H1 (cell line): Measurements from ENCODE around the gene TAS1R3.

Experiments used
- BRCA1 ChIP-seq: IDR thresholded peaks from 2 replicates; pipeline ENCODE4 v1.6.1; 2012; ENCODE audit warnings: low read depth, low read length, improper control_type of control experiment
- CHD2 ChIP-seq: IDR thresholded peaks from 2 replicates; pipeline ENCODE4 v1.6.1; 2012; ENCODE audit warnings: low read length, improper control_type of control experiment
- CTBP2 ChIP-seq: IDR thresholded peaks from 2 replicates; pipeline ENCODE4 v1.7.0; 2011; ENCODE audit warnings: borderline replicate concordance, mild to moderate bottlenecking, moderate library complexity, mixed read lengths, low read length; ENCODE audit not compliant: insufficient read depth, insufficient read length
- CTCF ChIP-seq, 3 experiments: IDR thresholded peaks; 1 replicate in 2 of 3; 2 replicates in 1 of 3; pipeline versions ENCODE4 v1.5.1 to v1.6.1; 2011; ENCODE audit warnings: low read length in 3 of 3, mild to moderate bottlenecking in 3 of 3, inconsistent platforms in 2 of 3, low read depth in 1 of 3, moderate library complexity in 1 of 3; ENCODE audit not compliant: insufficient read depth in 1 of 3; ENCODE audit errors: control extremely low read depth in 1 of 3
- EZH2 ChIP-seq: fragments of 200-600 bp; sonication (generic); IDR thresholded peaks from 2 replicates; pipeline ENCODE4 v1.7.1; 2012; ENCODE audit warnings: low read depth, mild to moderate bottlenecking, moderate library complexity, low read length, inconsistent platforms; ENCODE audit not compliant: severe bottlenecking
- GABPA ChIP-seq: IDR thresholded peaks from 2 replicates; pipeline ENCODE4 v1.6.1; 2011; ENCODE audit warnings: mild to moderate bottlenecking, low read length, moderate library complexity, borderline replicate concordance; ENCODE audit not compliant: insufficient read depth
- JUND ChIP-seq: IDR thresholded peaks from 2 replicates; pipeline ENCODE4 v1.6.1; 2011; ENCODE audit warnings: mild to moderate bottlenecking, improper control_type of control experiment, low read length
- KDM4A ChIP-seq: IDR thresholded peaks from one replicate; pipeline ENCODE4 v1.7.1; 2012; ENCODE audit warnings: low read depth, mild to moderate bottlenecking, moderate library complexity, low read length, inconsistent platforms; ENCODE audit not compliant: severe bottlenecking
- MAFK ChIP-seq: IDR thresholded peaks from 2 replicates; pipeline ENCODE4 v1.6.1; 2012; ENCODE audit warnings: low read depth, mild to moderate bottlenecking, improper control_type of control experiment, low read length
- POLR2A ChIP-seq, 2 experiments: IDR thresholded peaks; 1 replicate in 1 of 2; 2 replicates in 1 of 2; pipeline ENCODE4 v1.6.1; 2011; ENCODE audit warnings: low read depth in 2 of 2, low read length in 2 of 2, mild to moderate bottlenecking in 2 of 2; ENCODE audit errors: control extremely low read depth in 1 of 2
- POLR2AphosphoS5 ChIP-seq: IDR thresholded peaks from 2 replicates; pipeline ENCODE4 v1.6.1; 2011; ENCODE audit warnings: low read depth, low read length
- RXRA ChIP-seq: IDR thresholded peaks from 2 replicates; pipeline ENCODE4 v1.6.1; 2011; ENCODE audit warnings: low read depth, mild to moderate bottlenecking, low read length, moderate library complexity; ENCODE audit not compliant: insufficient read depth

GRCh38 chr1:1374929-1375662 is 44.0 kb downstream of the TAS1R3 start, which contains the start of gene AURKAIP1:
- peak; percentile 97 for TF ChIP-seq CHD2
- peak; percentile 76; the same call in 1 of the 2 replicates for TF ChIP-seq JUND
- peak in 2 of 3 experiments; percentile 8 to 14; a peak in 2 of 4 replicates for TF ChIP-seq CTCF (IDR thresholded peaks at IDR 0.05; ENCODE audit: control extremely low read depth in 1 of 3, insufficient read depth in 1 of 3, low read depth in 1 of 3, low read length in 3 of 3)
- peak in 1 of 2 experiments; percentile 54; a peak in 1 of 3 replicates for TF ChIP-seq POLR2A (IDR thresholded peaks at IDR 0.05; ENCODE audit: control extremely low read depth in 1 of 2, low read depth in 2 of 2, low read length in 2 of 2)
- TF ChIP-seq EZH2: no peak
- no peak; the same call in 1 of the 2 replicates for TF ChIP-seq POLR2AphosphoS5
- TF ChIP-seq MAFK: no peak
- TF ChIP-seq RXRA: no peak
- peak; percentile 98 for TF ChIP-seq GABPA
- TF ChIP-seq CTBP2: no peak
- TF ChIP-seq KDM4A: no peak
- peak; percentile 87 for TF ChIP-seq BRCA1
